NCI-H748 treated with DMSO at 0.1 percent for 48 hours (cell line): Measurements from ENCODE around the gene NKD1.
"Not testable (repeated sequence)": the region's sequence is repeated elsewhere in the genome, so short reads cannot be mapped to it uniquely, and the experiment has no call there.

Experiments
- DNase-seq: peaks from one replicate; lab custom pipeline; 2025; lab: John Stamatoyannopoulos, UW

NKD1 gene

DNA sequence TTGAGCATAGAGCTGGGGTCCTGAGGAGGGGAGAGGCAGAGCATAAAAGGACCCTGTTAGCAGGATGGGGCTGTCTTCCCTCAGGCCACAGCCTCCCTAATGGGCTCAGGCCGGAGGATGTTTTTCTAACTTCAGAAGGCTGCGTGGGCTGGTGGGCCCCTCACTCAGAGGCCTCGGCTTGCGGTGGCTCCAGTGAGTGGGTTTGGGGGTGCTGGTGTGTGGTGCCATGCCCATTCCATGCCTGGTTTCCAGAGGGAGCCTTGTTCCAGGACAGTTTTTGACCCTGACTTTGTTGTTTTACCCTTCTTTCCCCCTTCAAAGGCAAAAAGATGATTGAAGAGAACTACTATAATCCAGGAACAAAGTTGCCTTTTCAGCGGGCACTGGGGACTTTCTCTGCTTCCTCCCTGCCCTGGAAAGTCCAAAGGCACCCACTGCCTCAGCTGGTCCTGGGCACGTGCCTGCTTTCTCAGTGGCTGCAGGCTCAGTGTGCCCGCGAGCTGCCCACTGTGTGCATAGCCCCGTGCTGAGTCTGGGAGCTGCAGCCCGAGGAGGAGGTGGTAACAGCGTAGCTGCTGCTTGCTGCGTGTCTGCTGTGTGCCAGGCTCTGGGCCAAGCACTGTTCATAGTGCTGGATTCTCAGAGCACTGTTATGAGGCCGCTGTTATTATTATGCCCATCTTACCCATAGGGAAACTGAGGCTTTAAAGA is 11.8 kb downstream of the NKD1 start:
- no peak for DNase-seq

DNA sequence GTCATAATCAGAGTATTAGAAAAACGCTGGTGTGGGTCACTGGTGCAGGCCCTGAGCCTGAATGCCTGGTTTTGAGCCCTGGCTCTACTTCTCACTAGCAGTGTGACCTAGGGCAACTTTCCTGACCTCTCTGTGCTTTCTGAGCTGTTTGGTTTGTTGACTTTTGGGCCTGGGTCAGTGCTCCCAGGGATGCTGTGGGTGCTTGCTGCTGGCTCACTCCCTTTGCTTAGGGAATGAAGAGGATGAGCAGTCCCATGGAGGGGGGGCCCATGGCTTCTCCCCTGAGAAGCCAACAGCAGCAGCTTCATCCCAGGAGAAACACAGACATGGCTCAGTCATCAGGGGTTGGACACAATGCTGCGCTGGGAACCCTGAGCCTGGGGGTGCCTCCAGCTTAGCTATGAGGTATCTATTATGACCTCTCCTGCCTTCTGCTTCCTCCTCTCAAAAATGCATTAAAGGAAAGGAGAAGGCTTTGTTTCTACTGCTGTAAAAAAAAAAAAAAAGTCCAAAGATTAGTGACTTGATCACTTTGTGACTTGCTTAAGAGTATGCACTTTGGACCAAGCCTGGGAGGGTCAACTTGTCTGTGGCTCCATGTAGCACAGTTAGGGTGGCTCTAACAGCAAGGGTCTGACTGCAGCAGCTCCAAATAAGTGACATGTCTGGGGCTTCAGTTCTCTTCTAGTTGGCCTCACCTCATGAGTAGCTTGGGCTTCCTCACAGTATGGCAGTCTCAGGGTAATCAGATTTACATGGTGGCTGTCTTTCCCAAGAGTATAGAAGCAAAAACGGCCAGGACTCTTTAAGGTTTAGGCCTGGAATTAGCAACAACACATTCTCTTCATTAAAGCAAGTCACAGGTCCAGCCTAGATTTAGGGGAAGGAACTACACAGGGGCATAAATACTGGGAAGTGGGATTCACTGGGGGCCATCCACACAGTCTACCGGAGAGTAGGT is 13.0 kb downstream of the NKD1 start:
- DNase-seq = no peak

- DNase-seq = no peak
These were observed 14.5 kb downstream of the NKD1 start for GRCh38 chr16:50562657-50563056.

GRCh38 chr16:50563989-50564388 is 15.8 kb downstream of the NKD1 start:
- no peak for DNase-seq

DNA sequence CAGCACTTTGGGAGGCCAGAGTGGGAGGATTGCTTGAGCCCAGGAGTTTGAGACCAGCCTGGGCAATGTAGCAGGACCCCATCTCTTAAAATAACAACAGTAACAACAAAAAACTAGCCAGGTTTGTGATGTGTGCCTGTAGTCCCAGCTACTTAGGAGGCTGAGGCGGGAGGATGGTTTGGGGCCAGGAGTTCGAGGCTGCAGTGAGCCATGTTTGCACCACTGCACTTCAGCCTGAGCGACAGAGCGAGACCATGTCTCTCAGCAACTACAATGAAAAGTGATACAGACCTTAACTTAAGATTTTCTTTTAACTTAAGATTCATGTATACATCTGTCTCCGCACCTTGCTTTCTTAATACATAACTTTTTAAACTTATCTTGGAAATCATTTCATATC is 17.2 kb downstream of the NKD1 start:
- no peak for DNase-seq

DNA sequence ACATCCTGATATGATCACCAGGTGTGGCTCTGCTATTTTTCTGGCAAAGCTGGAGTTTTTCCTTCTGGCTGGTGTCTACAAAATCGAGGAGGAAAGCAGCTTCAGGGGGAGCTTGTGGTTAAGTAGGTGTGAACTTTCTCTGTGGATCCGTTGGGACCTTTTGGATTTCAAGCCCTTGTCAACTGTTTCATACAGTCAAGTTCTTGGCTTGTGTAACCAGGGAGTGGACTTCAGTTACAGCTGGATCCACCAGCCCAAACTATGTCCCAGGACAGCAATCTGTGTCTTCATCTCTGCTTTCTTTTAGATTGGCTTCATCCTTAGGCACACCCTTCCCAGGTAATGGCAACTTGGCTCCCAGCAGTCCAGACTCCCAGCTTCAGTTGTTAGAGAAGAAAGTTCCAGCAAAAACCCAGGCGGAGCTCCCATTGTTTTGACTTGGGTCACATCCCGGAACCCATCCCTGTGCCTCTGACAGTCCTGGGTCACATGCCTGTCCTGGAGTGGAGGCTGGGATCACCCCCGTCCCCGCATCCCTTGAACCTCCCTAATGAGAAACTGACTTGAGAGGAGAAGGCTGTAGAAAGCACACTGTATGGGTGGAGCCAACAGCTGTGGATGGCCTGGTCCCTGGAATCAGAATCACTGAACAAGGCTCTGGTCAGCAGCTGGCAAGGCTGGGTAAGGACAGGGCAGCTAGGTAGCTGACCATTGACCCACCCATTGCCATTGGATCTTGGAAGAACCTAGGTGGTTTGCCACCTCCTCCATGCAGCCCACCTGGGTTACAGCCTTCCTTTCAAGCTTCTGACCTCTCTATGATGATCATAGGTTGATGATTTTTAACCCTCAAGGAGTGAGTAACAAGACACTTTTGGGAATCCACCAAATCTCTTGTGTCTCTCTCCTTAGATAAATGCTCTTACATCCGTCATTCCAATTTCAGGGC is 18.1 kb downstream of the NKD1 start:
- no peak for DNase-seq

GRCh38 chr16:50567651-50568050 is 19.5 kb downstream of the NKD1 start:
- no peak for DNase-seq

GRCh38 chr16:50568187-50568815 is 20.1 kb downstream of the NKD1 start:
- no peak for DNase-seq

DNA sequence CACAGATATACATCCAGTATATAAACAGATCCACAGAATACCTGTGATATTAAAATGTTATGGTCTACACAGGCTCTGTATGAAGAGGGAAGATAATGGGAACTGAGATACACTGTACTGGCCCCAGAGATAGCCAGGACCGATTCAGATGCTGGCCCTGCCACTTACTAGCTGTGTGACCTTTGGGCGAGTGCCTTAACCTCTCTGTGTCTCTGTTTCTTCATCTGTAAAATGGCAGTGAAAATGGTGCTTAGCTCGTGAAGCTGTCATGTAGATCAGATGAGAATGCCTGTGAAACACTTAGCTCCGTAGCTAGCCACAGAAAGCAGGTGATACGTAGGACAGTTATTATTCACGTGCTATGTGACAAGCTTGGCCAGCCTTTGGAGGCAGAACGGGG is 22.2 kb downstream of the NKD1 start:
- DNase-seq = no peak

- DNase-seq = no peak
These were observed 22.8 kb downstream of the NKD1 start for GRCh38 chr16:50570808-50571598.

DNA sequence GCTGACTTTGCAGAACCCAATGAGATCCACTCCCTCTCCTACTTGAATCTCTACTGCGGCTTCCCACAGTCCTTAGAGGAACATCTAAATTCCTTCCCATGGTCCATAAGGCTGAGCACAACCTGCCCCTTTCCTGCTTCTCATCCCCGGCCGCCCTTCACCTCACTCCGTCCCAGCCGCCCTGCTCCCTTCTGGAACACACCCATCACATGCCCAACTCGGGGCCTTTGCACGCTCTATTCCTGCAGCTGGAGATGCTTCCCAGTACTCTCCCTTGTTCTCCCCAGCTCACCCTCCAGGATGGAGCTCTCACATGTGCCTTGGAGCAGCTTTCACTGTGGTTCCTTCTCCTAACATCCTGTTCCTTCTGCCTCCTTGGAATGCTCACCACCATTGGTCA is 23.6 kb downstream of the NKD1 start:
- DNase-seq = no peak

GRCh38 chr16:50572700-50573099 is 24.5 kb downstream of the NKD1 start:
- DNase-seq = no peak

DNA sequence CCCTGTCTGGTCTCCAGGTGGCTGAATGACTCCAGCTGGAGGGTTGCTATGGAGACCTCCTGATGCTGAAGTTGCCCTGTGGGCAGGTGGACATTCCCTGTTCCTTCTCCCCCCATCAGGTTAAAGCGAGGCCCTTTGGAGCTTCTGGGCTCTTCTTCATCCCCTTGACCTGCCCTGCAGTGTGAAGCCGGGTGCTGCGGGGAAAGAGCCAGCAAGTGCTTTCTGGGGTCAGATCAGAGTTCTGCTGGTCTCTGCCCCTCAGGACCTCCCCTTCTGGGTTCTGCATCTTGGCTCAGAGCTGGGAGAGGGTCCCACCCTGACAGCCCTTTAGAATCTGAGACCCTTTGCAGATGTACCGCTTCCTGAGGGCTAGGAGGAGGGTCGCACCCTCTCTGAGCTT is 25.1 kb downstream of the NKD1 start:
- DNase-seq = no peak

- no peak for DNase-seq
These were observed 25.9 kb downstream of the NKD1 start for GRCh38 chr16:50573947-50574744.

DNA sequence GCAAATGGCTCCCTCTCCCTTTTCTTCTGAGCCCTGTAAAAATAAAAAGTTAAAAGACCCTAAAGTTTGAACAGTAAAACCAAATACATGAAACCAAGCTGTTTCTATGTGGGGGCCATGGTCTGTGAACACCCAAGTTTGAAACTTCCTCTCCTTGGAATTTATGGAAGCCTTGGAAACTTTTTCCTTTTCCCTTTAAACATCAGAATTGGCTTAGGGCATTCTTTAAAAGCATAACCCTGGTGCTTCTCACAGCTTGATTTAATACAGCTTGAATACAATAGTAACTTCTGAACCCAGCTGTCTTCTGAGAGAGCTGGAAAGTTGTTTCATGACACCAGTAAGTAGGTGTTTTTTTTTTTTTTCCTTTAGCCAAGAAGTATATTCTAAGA is 26.5 kb downstream of the NKD1 start:
- DNase-seq = no peak

- DNase-seq = no peak
These were observed 27.5 kb downstream of the NKD1 start for GRCh38 chr16:50575743-50576142.

GRCh38 chr16:50576403-50577113 is 28.4 kb downstream of the NKD1 start:
- no peak for DNase-seq

DNA sequence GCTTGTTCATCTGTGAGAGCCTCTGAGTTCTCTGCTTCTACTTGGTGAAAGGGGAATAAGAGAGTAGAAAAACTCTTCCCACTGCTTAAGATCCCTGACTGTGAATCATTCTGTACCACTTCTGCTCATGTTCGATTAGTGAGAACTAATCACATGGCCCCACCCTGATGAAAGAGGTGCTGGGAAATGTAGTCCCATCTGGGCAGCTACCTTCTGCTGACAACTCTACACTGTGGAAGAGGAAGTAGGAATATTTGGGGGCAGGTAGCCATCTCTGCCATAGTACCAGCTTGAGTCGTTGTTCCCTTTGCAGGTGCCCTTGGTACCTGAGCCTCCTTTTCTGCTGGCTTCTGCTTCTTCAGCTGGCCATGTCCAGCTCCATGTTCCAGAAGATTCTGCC is 29.9 kb downstream of the NKD1 start:
- no peak for DNase-seq

DNA sequence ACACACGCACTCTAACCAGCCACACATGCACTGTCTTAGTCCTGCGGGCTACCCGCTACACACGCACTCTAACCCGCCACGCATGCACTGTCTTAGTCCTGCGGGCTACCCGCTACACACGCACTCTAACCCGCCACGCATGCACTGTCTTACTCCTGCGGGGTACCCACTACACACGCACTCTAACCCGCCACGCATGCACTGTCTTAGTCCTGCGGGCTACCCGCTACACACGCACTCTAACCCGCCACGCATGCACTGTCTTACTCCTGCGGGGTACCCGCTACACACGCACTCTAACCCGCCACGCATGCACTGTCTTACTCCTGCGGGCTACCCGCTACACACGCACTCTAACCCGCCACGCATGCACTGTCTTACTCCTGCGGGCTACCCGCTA is 31.2 kb downstream of the NKD1 start:
- DNase-seq = not testable (repeated sequence)
